Measurements from ENCODE around the gene BBOF1. TPM values are rescaled to one million over a fixed set of nuclear protein-coding genes. Genes with fewer than 3 reads are reported as not detected.

BBOF1 gene, protein sequence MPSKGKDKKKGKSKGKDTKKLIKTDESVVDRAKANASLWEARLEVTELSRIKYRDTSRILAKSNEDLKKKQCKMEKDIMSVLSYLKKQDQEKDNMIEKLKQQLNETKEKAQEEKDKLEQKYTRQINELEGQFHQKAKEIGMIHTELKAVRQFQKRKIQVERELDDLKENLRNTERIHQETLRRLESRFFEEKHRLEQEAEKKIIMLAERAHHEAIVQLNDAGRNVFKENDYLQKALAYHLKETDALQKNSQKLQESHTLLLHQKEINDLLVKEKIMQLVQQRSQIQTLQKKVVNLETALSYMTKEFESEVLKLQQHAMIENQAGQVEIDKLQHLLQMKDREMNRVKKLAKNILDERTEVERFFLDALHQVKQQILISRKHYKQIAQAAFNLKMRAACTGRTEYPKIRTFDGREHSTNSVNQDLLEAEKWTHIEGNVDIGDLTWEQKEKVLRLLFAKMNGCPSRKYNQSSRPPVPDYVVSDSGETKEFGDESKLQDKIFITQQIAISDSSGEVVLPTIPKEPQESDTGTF
- 6.1 and 7.1 TPM in 2 replicates for total RNA-seq
- polyA plus RNA-seq, result 3.9 and 4.1 TPM in 2 replicates

DNA sequence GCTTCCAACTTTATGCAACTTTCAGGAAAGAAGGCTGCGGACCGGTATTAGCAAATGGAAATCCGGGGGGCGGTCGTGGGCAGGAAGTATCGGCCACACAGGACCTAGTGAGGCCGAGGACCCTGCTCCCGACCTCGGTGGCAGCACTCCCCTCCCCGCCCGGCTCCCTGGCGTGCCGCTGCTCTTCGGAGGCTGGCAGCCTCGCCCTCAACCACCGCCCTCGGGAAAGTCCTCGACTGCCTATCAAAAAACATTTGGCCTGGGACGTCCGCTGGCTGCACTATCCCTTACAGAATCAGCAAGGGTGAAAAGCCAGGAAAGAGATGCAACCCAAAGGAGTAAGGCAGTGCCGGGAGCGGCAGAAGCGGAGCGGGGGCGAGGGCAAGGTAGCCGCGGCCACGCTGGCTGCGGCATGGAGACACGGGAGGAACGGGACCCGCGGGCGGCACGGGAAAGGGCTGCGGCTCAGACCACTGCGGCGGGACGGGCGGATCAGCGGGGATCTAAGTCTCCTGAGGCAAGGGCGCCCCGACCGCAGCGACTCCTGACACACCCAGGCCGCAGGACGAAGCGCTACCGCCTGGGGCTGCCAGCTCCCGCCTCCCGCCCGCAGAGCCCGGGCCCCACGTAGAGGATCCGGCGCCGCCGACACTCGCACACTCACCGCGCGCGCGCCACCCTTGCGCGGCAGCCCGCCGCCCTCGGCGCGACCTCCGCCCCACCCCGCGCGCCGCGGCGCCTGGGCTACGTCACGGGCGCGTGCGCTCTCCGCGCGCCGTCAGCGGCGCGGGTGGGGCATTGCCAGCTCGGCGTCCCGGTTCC is at the start of gene BBOF1, which contains the start of gene ENTPD5:
BBOF1 (plus strand) TSS at position 764 of the 822 bp plus-strand sequence. CDS start 130 bp downstream, outside the sequence.
ENTPD5 (minus strand) TSS at position 703 of the 822 bp plus-strand sequence. CDS start 31,186 bp downstream, outside the sequence.
- H2AFZ ChIP-seq, result peak within 1 kb of the TSS; percentile 99
- no peak for TF ChIP-seq EZH2 (IDR thresholded peaks at IDR 0.05; ENCODE audit: borderline replicate concordance)
- TF ChIP-seq EZH2phosphoT487 (IDR thresholded peaks at IDR 0.05; ENCODE audit: low read depth, severe bottlenecking, unreplicated experiment), result no peak
- TF ChIP-seq, protein P1, sequence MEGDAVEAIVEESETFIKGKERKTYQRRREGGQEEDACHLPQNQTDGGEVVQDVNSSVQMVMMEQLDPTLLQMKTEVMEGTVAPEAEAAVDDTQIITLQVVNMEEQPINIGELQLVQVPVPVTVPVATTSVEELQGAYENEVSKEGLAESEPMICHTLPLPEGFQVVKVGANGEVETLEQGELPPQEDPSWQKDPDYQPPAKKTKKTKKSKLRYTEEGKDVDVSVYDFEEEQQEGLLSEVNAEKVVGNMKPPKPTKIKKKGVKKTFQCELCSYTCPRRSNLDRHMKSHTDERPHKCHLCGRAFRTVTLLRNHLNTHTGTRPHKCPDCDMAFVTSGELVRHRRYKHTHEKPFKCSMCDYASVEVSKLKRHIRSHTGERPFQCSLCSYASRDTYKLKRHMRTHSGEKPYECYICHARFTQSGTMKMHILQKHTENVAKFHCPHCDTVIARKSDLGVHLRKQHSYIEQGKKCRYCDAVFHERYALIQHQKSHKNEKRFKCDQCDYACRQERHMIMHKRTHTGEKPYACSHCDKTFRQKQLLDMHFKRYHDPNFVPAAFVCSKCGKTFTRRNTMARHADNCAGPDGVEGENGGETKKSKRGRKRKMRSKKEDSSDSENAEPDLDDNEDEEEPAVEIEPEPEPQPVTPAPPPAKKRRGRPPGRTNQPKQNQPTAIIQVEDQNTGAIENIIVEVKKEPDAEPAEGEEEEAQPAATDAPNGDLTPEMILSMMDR (IDR thresholded peaks at IDR 0.05; ENCODE audit: poor library complexity), result peak; percentile 2
- no peaks in the 10 kb centered on the region for H3K9me2 ChIP-seq (replicated peaks; ENCODE audit: insufficient read depth)
- H3K4me3 ChIP-seq, result peak within 1 kb of the TSS; percentile 85
- WGBS (ENCODE audit: low lambda C conversion rate, missing lambda C conversion rate), result under 1% methylated on average over 58 of the region's 93 CpGs
- H3K27ac ChIP-seq, result peak within 1 kb of the TSS; percentile 99
- peaks cover 14% of the 10 kb centered on the region for H3K79me2 ChIP-seq
- H3K9me3 ChIP-seq (ENCODE audit: low read depth), result no peaks in the 10 kb centered on the region
- no peaks in the 10 kb centered on the region for H3K36me3 ChIP-seq (replicated peaks; ENCODE audit: insufficient read depth, low read depth)
- no peaks in the 10 kb centered on the region for H4K20me1 ChIP-seq (ENCODE audit: insufficient read depth, poor library complexity, severe bottlenecking)
- H3K4me2 ChIP-seq, result peak within 1 kb of the TSS; percentile 91
- no peaks in the 10 kb centered on the region for H3K27me3 ChIP-seq
- peak; percentile 97 for DNase-seq (ENCODE audit: low spot score)
- no peaks in the 10 kb centered on the region for H3K4me1 ChIP-seq (ENCODE audit: insufficient read depth)

DNA sequence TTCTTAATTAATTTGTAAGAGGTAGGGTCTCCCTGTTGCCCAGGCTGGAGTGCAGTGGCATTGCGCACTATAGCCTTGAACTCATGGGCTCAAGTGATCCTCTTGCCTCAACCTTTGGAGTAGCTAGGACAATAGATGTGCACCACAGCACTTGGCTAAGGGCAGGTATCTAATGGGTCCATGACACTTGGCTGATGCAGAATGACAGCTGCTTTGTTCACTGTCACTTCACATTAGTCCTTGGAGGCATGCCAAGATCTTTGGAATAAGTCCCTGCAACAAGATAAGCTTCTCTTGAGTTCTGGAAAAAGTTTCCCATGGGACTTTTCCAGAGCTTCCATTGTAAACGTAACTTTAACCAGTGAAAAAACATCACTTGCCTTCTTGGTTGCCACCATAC is 45.7 kb upstream of the BBOF1 start:
- Histone ChIP-seq H3K36me3 (replicated peaks; ENCODE audit: insufficient read depth, low read depth) (no peaks in the 10 kb centered on the region), H3K9me3 (ENCODE audit: low read depth) (no peaks in the 10 kb centered on the region), H4K20me1 (ENCODE audit: insufficient read depth, poor library complexity, severe bottlenecking) (no peaks in the 10 kb centered on the region), H3K79me2 (no peaks in the 10 kb centered on the region), H3K4me1 (ENCODE audit: insufficient read depth) (peaks cover 21% of the 10 kb centered on the region), H2AFZ (no peak overlapping the region), H3K4me3 (no peak overlapping the region), H3K4me2 (no peak overlapping the region), H3K9me2 (replicated peaks; ENCODE audit: insufficient read depth) (no peaks in the 10 kb centered on the region), H3K27ac (no peak overlapping the region), H3K27me3 (no peaks in the 10 kb centered on the region)
- no peak for DNase-seq (ENCODE audit: low spot score)
- 90% methylated on average over 2 of the region's 2 CpGs for WGBS (ENCODE audit: low lambda C conversion rate, missing lambda C conversion rate)
- TF ChIP-seq EZH2 (IDR thresholded peaks at IDR 0.05; ENCODE audit: borderline replicate concordance) (no peak), EZH2phosphoT487 (IDR thresholded peaks at IDR 0.05; ENCODE audit: low read depth, severe bottlenecking, unreplicated experiment) (no peak)
- TF ChIP-seq, protein P1 (IDR thresholded peaks at IDR 0.05; ENCODE audit: poor library complexity), result no peak

DNA sequence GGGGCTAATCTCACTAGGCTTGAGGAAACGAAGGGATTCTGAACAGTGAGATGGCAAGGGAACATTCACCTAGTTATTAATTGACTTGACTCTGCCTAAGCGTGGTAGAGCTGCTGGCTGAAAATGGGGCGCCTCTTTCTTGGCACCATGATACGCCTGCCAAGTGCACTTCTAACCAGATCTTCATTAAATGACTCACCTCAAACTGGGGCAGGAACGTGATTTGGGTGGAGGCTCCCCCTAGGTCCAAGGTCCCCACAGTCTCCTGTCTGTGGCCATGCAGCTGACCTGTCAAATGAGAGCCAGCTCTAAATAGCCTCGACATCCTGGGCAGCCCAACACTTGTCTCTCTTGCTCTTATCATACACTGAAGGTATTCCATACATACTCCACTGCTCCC is 43.0 kb upstream of the BBOF1 start:
- Histone ChIP-seq H3K9me2 (replicated peaks; ENCODE audit: insufficient read depth) (no peaks in the 10 kb centered on the region), H3K4me1 (ENCODE audit: insufficient read depth) (peaks cover 28% of the 10 kb centered on the region), H3K27ac (no peak overlapping the region), H3K9me3 (ENCODE audit: low read depth) (no peaks in the 10 kb centered on the region), H3K79me2 (no peaks in the 10 kb centered on the region), H4K20me1 (ENCODE audit: insufficient read depth, poor library complexity, severe bottlenecking) (no peaks in the 10 kb centered on the region), H3K4me2 (no peak overlapping the region), H3K36me3 (replicated peaks; ENCODE audit: insufficient read depth, low read depth) (no peaks in the 10 kb centered on the region), H3K4me3 (no peak overlapping the region), H2AFZ (no peak overlapping the region), H3K27me3 (no peaks in the 10 kb centered on the region)
- 92% methylated on average over 6 of the region's 6 CpGs for WGBS (ENCODE audit: low lambda C conversion rate, missing lambda C conversion rate)
- TF ChIP-seq EZH2 (IDR thresholded peaks at IDR 0.05; ENCODE audit: borderline replicate concordance) (no peak), EZH2phosphoT487 (IDR thresholded peaks at IDR 0.05; ENCODE audit: low read depth, severe bottlenecking, unreplicated experiment) (no peak)
- TF ChIP-seq, protein P1 (IDR thresholded peaks at IDR 0.05; ENCODE audit: poor library complexity), result no peak
- DNase-seq (ENCODE audit: low spot score), result no peak
